Measurements from ENCODE around the gene ZNF629.

GRCh38 chr16:30758988-30759491 lies 28.0 kb downstream of the ZNF629 start:
- TF ChIP-seq POLR2A (IDR thresholded peaks at IDR 0.05; ENCODE audit: low read depth, low read length) (no peak), TAF1 (IDR thresholded peaks at IDR 0.05; ENCODE audit: low read depth, low read length) (no peak)
